Mesendoderm (in vitro differentiated cells): ENCODE results near the gene RRP12.
A peak's percentile ranks its signal among the peaks of the same experiment; 100 is the strongest.

ENCODE experiments used
- DNase-seq: peaks from one replicate; pipeline ENCODE4 v3.0.0; 2013
- H2AK5ac ChIP-seq: 2 replicates; pipeline ENCODE4 v1.6.1; 2013; ENCODE audit warnings: low read length, inconsistent platforms
- H2BK120ac ChIP-seq: 2 replicates; pipeline ENCODE4 v1.6.1; 2013; ENCODE audit warnings: low read depth, mild to moderate bottlenecking, low read length, moderate library complexity, mixed read lengths
- H2BK15ac ChIP-seq: replicated peaks from 2 replicates; pipeline ENCODE4 v1.6.1; 2013; ENCODE audit warnings: low read depth, mild to moderate bottlenecking, moderate library complexity
- H2BK5ac ChIP-seq: 2 replicates; pipeline ENCODE4 v1.6.1; 2013; ENCODE audit warnings: low read length, inconsistent platforms
- H3K18ac ChIP-seq: 2 replicates; pipeline ENCODE4 v1.6.1; 2013; ENCODE audit warnings: mild to moderate bottlenecking, low read length, mixed read lengths
- H3K23ac ChIP-seq: one replicate; pipeline ENCODE4 v1.6.1; 2013; ENCODE audit warnings: low read length
- H3K27ac ChIP-seq: 2 replicates; pipeline ENCODE4 v1.5.1; 2013; ENCODE audit warnings: low read depth, mild to moderate bottlenecking, inconsistent platforms, low read length, moderate library complexity
- H3K27me3 ChIP-seq: 2 replicates; pipeline ENCODE4 v1.6.1; 2013; ENCODE audit warnings: low read length, control low read depth, mild to moderate bottlenecking, inconsistent platforms; ENCODE audit not compliant: insufficient read depth, poor library complexity
- H3K36me3 ChIP-seq: 2 replicates; pipeline ENCODE4 v1.6.1; 2013; ENCODE audit warnings: low read length, inconsistent platforms; ENCODE audit not compliant: control insufficient read depth, insufficient read depth
- H3K4ac ChIP-seq: one replicate; pipeline ENCODE4 v1.6.1; 2013; ENCODE audit warnings: low read depth, mild to moderate bottlenecking, low read length, moderate library complexity
- H3K4me1 ChIP-seq: 2 replicates; pipeline ENCODE4 v1.6.1; 2013; ENCODE audit warnings: low read depth, low read length, inconsistent platforms; ENCODE audit not compliant: control insufficient read depth
- H3K4me2 ChIP-seq: 2 replicates; pipeline ENCODE4 v1.6.1; 2013; ENCODE audit warnings: low read length
- H3K4me3 ChIP-seq: 2 replicates; pipeline ENCODE4 v1.5.1; 2013; ENCODE audit warnings: mild to moderate bottlenecking, low read length
- H3K56ac ChIP-seq: one replicate; pipeline ENCODE4 v1.6.1; 2013; ENCODE audit warnings: low read length
- H3K79me1 ChIP-seq: 2 replicates; pipeline ENCODE4 v1.6.1; 2013; ENCODE audit warnings: low read length, inconsistent platforms
- H3K79me2 ChIP-seq: 2 replicates; pipeline ENCODE4 v1.6.1; 2013; ENCODE audit warnings: mild to moderate bottlenecking, low read length; ENCODE audit not compliant: control insufficient read depth, insufficient read depth
- H3K9ac ChIP-seq: 2 replicates; pipeline ENCODE4 v1.6.1; 2013; ENCODE audit warnings: low read length, inconsistent platforms
- H4K5ac ChIP-seq: one replicate; pipeline ENCODE4 v1.6.1; 2013; ENCODE audit warnings: low read length
- H4K8ac ChIP-seq: one replicate; pipeline ENCODE4 v1.6.1; 2013; ENCODE audit warnings: low read depth, mild to moderate bottlenecking, control low read depth, low read length, moderate library complexity
- WGBS: extraction: QIAGEN DNeasy Blood & Tissue Kit; methylation state at CpG from one replicate; pipeline ENCODE4 v1.1.7; 2013; ENCODE audit warnings: low lambda C conversion rate, missing lambda C conversion rate; ENCODE audit not compliant: insufficient coverage; ENCODE audit errors: extremely low coverage; 5-methylcytosine and 5-hydroxymethylcytosine counted together

Gene RRP12

GRCh38 chr10:97406064-97406463, 4.9 kb upstream of the RRP12 start:
- DNase-seq = no peak
- no CpG with 5 or more reads among the region's 3 CpGs for WGBS

DNA sequence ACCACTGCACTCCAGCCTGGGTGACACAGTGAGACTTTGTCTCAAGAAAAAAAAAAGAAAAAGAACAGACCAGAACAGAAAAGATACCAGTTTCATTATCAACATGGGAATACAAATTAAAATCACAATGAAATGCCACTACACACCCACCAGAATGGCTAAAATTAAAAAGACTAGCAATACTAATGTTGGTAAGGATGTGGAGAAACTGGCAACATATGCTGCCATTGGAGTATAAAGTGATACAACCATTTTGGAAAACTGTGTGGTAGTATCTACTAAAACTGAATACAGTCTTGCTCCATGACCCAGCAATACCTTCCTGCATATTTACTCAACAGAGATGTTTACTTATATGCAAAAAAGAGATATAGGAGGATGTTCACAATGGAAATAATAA, 2.9 kb upstream of the RRP12 start:
- no peak for DNase-seq
- Histone ChIP-seq H3K27me3 (no peaks in the 10 kb centered on the region), H2AK5ac (no peak overlapping the region), H3K4me2 (no peak overlapping the region), H3K56ac (no peak overlapping the region), H3K36me3 (no peaks in the 10 kb centered on the region), H2BK120ac (no peak overlapping the region), H2BK5ac (no peak overlapping the region), H3K4me3 (no peak overlapping the region), H3K9ac (no peak overlapping the region), H3K79me1 (no peaks in the 10 kb centered on the region), H3K4ac (no peak overlapping the region), H3K4me1 (no peaks in the 10 kb centered on the region), H4K5ac (no peak overlapping the region), H2BK15ac (no peak overlapping the region), H3K27ac (no peak overlapping the region), H4K8ac (no peak overlapping the region), H3K79me2 (peaks cover 10% of the 10 kb centered on the region), H3K23ac (no peak overlapping the region), H3K18ac (no peak overlapping the region)

More at GRCh38 chr10:97406064-97406463, 4.9 kb upstream of the RRP12 start:
- Histone ChIP-seq H2AK5ac (no peak overlapping the region), H2BK15ac (no peak overlapping the region), H3K18ac (no peak overlapping the region), H3K4me2 (no peak overlapping the region), H3K27me3 (no peaks in the 10 kb centered on the region), H3K4me3 (no peak overlapping the region), H3K9ac (no peak overlapping the region), H3K79me2 (no peaks in the 10 kb centered on the region), H2BK120ac (no peak overlapping the region), H3K4ac (no peak overlapping the region), H4K5ac (no peak overlapping the region), H3K23ac (no peak overlapping the region), H3K27ac (no peak overlapping the region), H4K8ac (no peak overlapping the region), H2BK5ac (no peak overlapping the region), H3K4me1 (no peaks in the 10 kb centered on the region), H3K56ac (no peak overlapping the region), H3K79me1 (no peaks in the 10 kb centered on the region), H3K36me3 (no peaks in the 10 kb centered on the region)

- H2BK15ac ChIP-seq = no peak overlapping the region
- no peak overlapping the region for H4K8ac ChIP-seq
- no peak overlapping the region for H3K9ac ChIP-seq
- H4K5ac ChIP-seq = no peak overlapping the region
- H3K4me1 ChIP-seq = no peaks in the 10 kb centered on the region
- H3K4me3 ChIP-seq = no peak overlapping the region
- no peak overlapping the region for H3K4ac ChIP-seq
- WGBS = no CpG with 5 or more reads among the region's 13 CpGs
- H3K79me1 ChIP-seq = no peaks in the 10 kb centered on the region
- DNase-seq = peak; percentile 26
- H3K18ac ChIP-seq = no peak overlapping the region
- H3K56ac ChIP-seq = no peak overlapping the region
- H3K4me2 ChIP-seq = no peak overlapping the region
- no peaks in the 10 kb centered on the region for H3K27me3 ChIP-seq
- H2BK120ac ChIP-seq = no peak overlapping the region
- H3K36me3 ChIP-seq = no peaks in the 10 kb centered on the region
- no peak overlapping the region for H3K27ac ChIP-seq
- no peak overlapping the region for H3K23ac ChIP-seq
- peaks cover 10% of the 10 kb centered on the region for H3K79me2 ChIP-seq
- H2AK5ac ChIP-seq = no peak overlapping the region
- no peak overlapping the region for H2BK5ac ChIP-seq
These were observed 347 bp upstream of the RRP12 start for GRCh38 chr10:97401455-97401919.

GRCh38 chr10:97399843-97400545, 1.1 kb downstream of the RRP12 start:
- no peak overlapping the region for H3K4me3 ChIP-seq
- no peak overlapping the region for H3K23ac ChIP-seq
- no peak overlapping the region for H2BK5ac ChIP-seq
- no peak overlapping the region for H3K18ac ChIP-seq
- H3K9ac ChIP-seq = peak overlapping the region; percentile 70
- no peak overlapping the region for H4K8ac ChIP-seq
- WGBS = no CpG with 5 or more reads among the region's 21 CpGs
- no peak overlapping the region for H2BK120ac ChIP-seq
- no peaks in the 10 kb centered on the region for H3K4me1 ChIP-seq
- H3K27ac ChIP-seq = no peak overlapping the region
- H2BK15ac ChIP-seq = no peak overlapping the region
- H2AK5ac ChIP-seq = no peak overlapping the region
- H3K4ac ChIP-seq = no peak overlapping the region
- H3K79me1 ChIP-seq = no peaks in the 10 kb centered on the region
- peak overlapping the region; percentile 93 for H3K4me2 ChIP-seq
- H3K36me3 ChIP-seq = peaks cover 3% of the 10 kb centered on the region
- H3K79me2 ChIP-seq = peaks cover 10% of the 10 kb centered on the region
- peak; percentile 62 for DNase-seq
- H3K56ac ChIP-seq = peak overlapping the region; percentile 86
- H4K5ac ChIP-seq = no peak overlapping the region
- H3K27me3 ChIP-seq = no peaks in the 10 kb centered on the region

- no peak for DNase-seq
- Histone ChIP-seq H3K4ac (no peak overlapping the region), H3K4me3 (no peak overlapping the region), H2BK120ac (no peak overlapping the region), H2BK5ac (no peak overlapping the region), H3K18ac (no peak overlapping the region), H2BK15ac (no peak overlapping the region), H3K36me3 (peaks cover 6% of the 10 kb centered on the region), H3K79me2 (peaks cover 10% of the 10 kb centered on the region), H3K4me1 (no peaks in the 10 kb centered on the region), H4K5ac (no peak overlapping the region), H3K79me1 (no peaks in the 10 kb centered on the region), H3K27ac (no peak overlapping the region), H3K9ac (no peak overlapping the region), H3K4me2 (no peak overlapping the region), H2AK5ac (no peak overlapping the region), H3K56ac (no peak overlapping the region), H4K8ac (no peak overlapping the region), H3K27me3 (no peaks in the 10 kb centered on the region), H3K23ac (no peak overlapping the region)
- WGBS = no CpG with 5 or more reads among the region's 4 CpGs
These were observed 5.1 kb downstream of the RRP12 start for GRCh38 chr10:97396056-97396455.

- Histone ChIP-seq H2BK120ac (no peak overlapping the region), H2BK15ac (no peak overlapping the region), H3K56ac (no peak overlapping the region), H3K23ac (no peak overlapping the region), H4K5ac (no peak overlapping the region), H3K27me3 (no peaks in the 10 kb centered on the region), H3K27ac (no peak overlapping the region), H2BK5ac (no peak overlapping the region), H3K4me1 (no peaks in the 10 kb centered on the region), H3K36me3 (peaks cover 15% of the 10 kb centered on the region), H3K18ac (no peak overlapping the region), H3K79me2 (no peaks in the 10 kb centered on the region), H4K8ac (no peak overlapping the region), H3K4me3 (no peak overlapping the region), H3K4me2 (no peak overlapping the region), H3K4ac (no peak overlapping the region), H3K9ac (no peak overlapping the region), H3K79me1 (no peaks in the 10 kb centered on the region), H2AK5ac (no peak overlapping the region)
- no peak for DNase-seq
- WGBS = no CpG with 5 or more reads among the region's 8 CpGs
These were observed 8.0 kb downstream of the RRP12 start for GRCh38 chr10:97393034-97393573.
